Stimulated activated CD4-positive, alpha-beta T cell treated with anti-CD3 and anti-CD28 coated beads, TNF-alpha, amount 100 ng/mL, for 48 hours (primary cell): ENCODE measurements around the gene RSPO4.
"Not testable (repeated sequence)": the region's sequence is repeated elsewhere in the genome, so short reads cannot be mapped to it uniquely, and the experiment has no call there.

Experiments
- DNase-seq, 3 donors: peaks; one replicate each; pipeline ENCODE4 v3.0.0-alpha.2; 2020; ENCODE audit warnings: low read depth in 3 of 3

Gene RSPO4

GRCh38 chr20:1001911-1002681 lies at the start of gene RSPO4:
TSS of gene RSPO4 (minus strand) at chr20:1002311. CDS start at chr20:1002164, 147 bp downstream.
- DNase-seq: peak in 1 of 3 donors; percentile 8

GRCh38 chr20:1050440-1050839 lies 48.3 kb upstream of the RSPO4 start:
- DNase-seq: no peak

- DNase-seq: no peak
Measured at GRCh38 chr20:1045860-1046418, 43.8 kb upstream of the RSPO4 start.

GRCh38 chr20:1041845-1042390 lies 39.8 kb upstream of the RSPO4 start:
- DNase-seq: no peak

GRCh38 chr20:1038205-1038604 lies 36.1 kb upstream of the RSPO4 start:
- DNase-seq: no peak

- no peak for DNase-seq
Measured at GRCh38 chr20:1037039-1037438, 34.9 kb upstream of the RSPO4 start.

- DNase-seq: no peak
Measured at GRCh38 chr20:1035466-1035865, 33.4 kb upstream of the RSPO4 start.

- DNase-seq: no peak
Measured at GRCh38 chr20:1034415-1034789, 32.3 kb upstream of the RSPO4 start.

- DNase-seq: peak in 1 of 3 donors; percentile 1
Measured at GRCh38 chr20:1033751-1034414, 31.8 kb upstream of the RSPO4 start.

- no peak for DNase-seq
Measured at GRCh38 chr20:1029980-1030379, 27.9 kb upstream of the RSPO4 start.

- DNase-seq: not testable (repeated sequence)
Measured at GRCh38 chr20:1026214-1026613, 24.1 kb upstream of the RSPO4 start.

GRCh38 chr20:1022871-1023270 lies 20.8 kb upstream of the RSPO4 start:
- DNase-seq: no peak

- no peak for DNase-seq
Measured at GRCh38 chr20:1020614-1021013, 18.5 kb upstream of the RSPO4 start.

GRCh38 chr20:1019344-1019743 lies 17.2 kb upstream of the RSPO4 start:
- no peak for DNase-seq

GRCh38 chr20:1017677-1018076 lies 15.6 kb upstream of the RSPO4 start:
- DNase-seq: no peak

- DNase-seq: no peak
Measured at GRCh38 chr20:1015181-1015580, 13.1 kb upstream of the RSPO4 start.

- no peak for DNase-seq
Measured at GRCh38 chr20:1014471-1014870, 12.4 kb upstream of the RSPO4 start.

GRCh38 chr20:1013566-1014340 lies 11.6 kb upstream of the RSPO4 start:
- no peak for DNase-seq

GRCh38 chr20:1012359-1013168 lies 10.5 kb upstream of the RSPO4 start:
- no peak for DNase-seq

- no peak for DNase-seq
Measured at GRCh38 chr20:1010659-1011058, 8.5 kb upstream of the RSPO4 start.

- peak in 2 of 3 donors; percentile 3 to 26 for DNase-seq
Measured at GRCh38 chr20:1005452-1006027, 3.4 kb upstream of the RSPO4 start.
